IPS DF 6.9 (cell line): Measurements from ENCODE around the gene ARHGEF10L.

Experiments used
- DNase-seq: peaks from one replicate; pipeline ENCODE4 v3.0.0-alpha.2; 2013; ENCODE audit warnings: low read depth, low spot score
- H3K27ac ChIP-seq: one replicate; pipeline ENCODE4 v1.5.1; 2013; ENCODE audit warnings: low read length, control low read depth
- H3K27me3 ChIP-seq: 2 replicates; pipeline ENCODE4 v1.6.1; 2013; ENCODE audit warnings: mild to moderate bottlenecking, low read length; ENCODE audit not compliant: control insufficient read depth, insufficient read depth
- H3K36me3 ChIP-seq: 2 replicates; pipeline ENCODE4 v1.6.1; 2013; ENCODE audit warnings: low read length; ENCODE audit not compliant: control insufficient read depth, insufficient read depth
- H3K4me1 ChIP-seq: 2 replicates; pipeline ENCODE4 v1.6.1; 2013; ENCODE audit warnings: low read length; ENCODE audit not compliant: control insufficient read depth, insufficient read depth
- H3K4me3 ChIP-seq: 2 replicates; pipeline ENCODE4 v1.5.1; 2013; ENCODE audit warnings: mild to moderate bottlenecking, low read length
- H3K9me3 ChIP-seq: 2 replicates; pipeline ENCODE4 v1.6.1; 2013; ENCODE audit warnings: low read length, inconsistent platforms; ENCODE audit not compliant: control insufficient read depth, insufficient read depth
- WGBS: extraction: QIAGEN DNeasy Blood & Tissue Kit; methylation state at CpG from one replicate; pipeline ENCODE4 v1.1.7; 2013; ENCODE audit warnings: mixed read lengths, missing lambda C conversion rate; ENCODE audit not compliant: insufficient read length, insufficient coverage; 5-methylcytosine and 5-hydroxymethylcytosine counted together

ARHGEF10L gene

GRCh38 chr1:17550729-17551584, 11.5 kb downstream of the ARHGEF10L start:
- no peak overlapping the region for H3K27ac ChIP-seq
- no CpG with 5 or more reads among the region's 15 CpGs for WGBS

GRCh38 chr1:17551755-17552234, 12.3 kb downstream of the ARHGEF10L start:
- H3K27me3 ChIP-seq, result no peaks in the 10 kb centered on the region
- H3K9me3 ChIP-seq, result no peaks in the 10 kb centered on the region
- DNase-seq, result no peak
- H3K27ac ChIP-seq, result no peak overlapping the region
- H3K36me3 ChIP-seq, result no peaks in the 10 kb centered on the region
- no peak overlapping the region for H3K4me3 ChIP-seq
- peaks cover 15% of the 10 kb centered on the region for H3K4me1 ChIP-seq
- WGBS, result no CpG with 5 or more reads among the region's 8 CpGs

More at GRCh38 chr1:17550729-17551584, 11.5 kb downstream of the ARHGEF10L start:
- H3K4me3 ChIP-seq, result no peak overlapping the region
- H3K36me3 ChIP-seq, result no peaks in the 10 kb centered on the region
- peaks cover 15% of the 10 kb centered on the region for H3K4me1 ChIP-seq
- DNase-seq, result no peak
- H3K9me3 ChIP-seq, result no peaks in the 10 kb centered on the region
- no peaks in the 10 kb centered on the region for H3K27me3 ChIP-seq

- H3K36me3 ChIP-seq, result no peaks in the 10 kb centered on the region
- peaks cover 15% of the 10 kb centered on the region for H3K4me1 ChIP-seq
- no peaks in the 10 kb centered on the region for H3K9me3 ChIP-seq
- no peaks in the 10 kb centered on the region for H3K27me3 ChIP-seq
- no CpG with 5 or more reads among the region's 8 CpGs for WGBS
- H3K27ac ChIP-seq, result no peak overlapping the region
- H3K4me3 ChIP-seq, result no peak overlapping the region
- DNase-seq, result no peak
Measured at GRCh38 chr1:17553975-17554700, 14.6 kb downstream of the ARHGEF10L start.

GRCh38 chr1:17554954-17555353, 15.5 kb downstream of the ARHGEF10L start:
- Histone ChIP-seq H3K36me3 (no peaks in the 10 kb centered on the region), H3K4me1 (peaks cover 13% of the 10 kb centered on the region), H3K4me3 (no peak overlapping the region), H3K27me3 (no peaks in the 10 kb centered on the region), H3K9me3 (no peaks in the 10 kb centered on the region), H3K27ac (no peak overlapping the region)
- no peak for DNase-seq
- WGBS, result no CpG with 5 or more reads among the region's 2 CpGs

- H3K4me1 ChIP-seq, result peaks cover 11% of the 10 kb centered on the region
- WGBS, result 100% methylated on average over 3 of the region's 7 CpGs
Measured at GRCh38 chr1:17557986-17558385, 18.5 kb downstream of the ARHGEF10L start.

GRCh38 chr1:17558541-17558940, 19.0 kb downstream of the ARHGEF10L start:
- DNase-seq, result no peak
- no CpG with 5 or more reads among the region's 3 CpGs for WGBS
- no peak overlapping the region for H3K27ac ChIP-seq
- no peaks in the 10 kb centered on the region for H3K36me3 ChIP-seq
- H3K27me3 ChIP-seq, result no peaks in the 10 kb centered on the region
- no peaks in the 10 kb centered on the region for H3K9me3 ChIP-seq
- H3K4me3 ChIP-seq, result no peak overlapping the region
- peaks cover 11% of the 10 kb centered on the region for H3K4me1 ChIP-seq

More at GRCh38 chr1:17557986-17558385, 18.5 kb downstream of the ARHGEF10L start:
- no peak overlapping the region for H3K27ac ChIP-seq
- no peaks in the 10 kb centered on the region for H3K9me3 ChIP-seq
- H3K4me3 ChIP-seq, result no peak overlapping the region
- no peaks in the 10 kb centered on the region for H3K27me3 ChIP-seq
- no peaks in the 10 kb centered on the region for H3K36me3 ChIP-seq
- no peak for DNase-seq

GRCh38 chr1:17558954-17559614, 19.6 kb downstream of the ARHGEF10L start:
- Histone ChIP-seq H3K4me1 (peaks cover 11% of the 10 kb centered on the region), H3K27ac (no peak overlapping the region), H3K4me3 (no peak overlapping the region), H3K27me3 (no peaks in the 10 kb centered on the region), H3K36me3 (no peaks in the 10 kb centered on the region), H3K9me3 (no peaks in the 10 kb centered on the region)
- no peak for DNase-seq
- WGBS, result no CpG with 5 or more reads among the region's 8 CpGs

GRCh38 chr1:17559615-17560419, 20.3 kb downstream of the ARHGEF10L start:
- no CpG with 5 or more reads among the region's 7 CpGs for WGBS
- DNase-seq, result no peak
- Histone ChIP-seq H3K36me3 (no peaks in the 10 kb centered on the region), H3K27me3 (no peaks in the 10 kb centered on the region), H3K27ac (no peak overlapping the region), H3K4me3 (no peak overlapping the region), H3K4me1 (peaks cover 14% of the 10 kb centered on the region), H3K9me3 (no peaks in the 10 kb centered on the region)

- H3K27me3 ChIP-seq, result no peaks in the 10 kb centered on the region
- no peak overlapping the region for H3K27ac ChIP-seq
- no CpG with 5 or more reads among the region's 8 CpGs for WGBS
- no peaks in the 10 kb centered on the region for H3K36me3 ChIP-seq
- no peak overlapping the region for H3K4me3 ChIP-seq
- H3K9me3 ChIP-seq, result no peaks in the 10 kb centered on the region
- H3K4me1 ChIP-seq, result peaks cover 21% of the 10 kb centered on the region
- DNase-seq, result no peak
Measured at GRCh38 chr1:17561247-17561548, 21.7 kb downstream of the ARHGEF10L start.

GRCh38 chr1:17561561-17561985, 22.1 kb downstream of the ARHGEF10L start:
- no peaks in the 10 kb centered on the region for H3K27me3 ChIP-seq
- DNase-seq, result no peak

More at GRCh38 chr1:17561561-17561985, 22.1 kb downstream of the ARHGEF10L start:
- no CpG with 5 or more reads among the region's 9 CpGs for WGBS
- Histone ChIP-seq H3K9me3 (no peaks in the 10 kb centered on the region), H3K4me1 (peaks cover 21% of the 10 kb centered on the region), H3K27ac (no peak overlapping the region), H3K36me3 (no peaks in the 10 kb centered on the region), H3K4me3 (no peak overlapping the region)
